ENCODE data around the gene RASAL3.

GRCh38 chr19:15452111-15453047 is 12.0 kb downstream of the RASAL3 start:
- no peak for TF ChIP-seq CTCF (IDR thresholded peaks at IDR 0.05)
- no peak for TF ChIP-seq POLR2A (IDR thresholded peaks at IDR 0.05; ENCODE audit: low read length)
- TF ChIP-seq, protein P1, sequence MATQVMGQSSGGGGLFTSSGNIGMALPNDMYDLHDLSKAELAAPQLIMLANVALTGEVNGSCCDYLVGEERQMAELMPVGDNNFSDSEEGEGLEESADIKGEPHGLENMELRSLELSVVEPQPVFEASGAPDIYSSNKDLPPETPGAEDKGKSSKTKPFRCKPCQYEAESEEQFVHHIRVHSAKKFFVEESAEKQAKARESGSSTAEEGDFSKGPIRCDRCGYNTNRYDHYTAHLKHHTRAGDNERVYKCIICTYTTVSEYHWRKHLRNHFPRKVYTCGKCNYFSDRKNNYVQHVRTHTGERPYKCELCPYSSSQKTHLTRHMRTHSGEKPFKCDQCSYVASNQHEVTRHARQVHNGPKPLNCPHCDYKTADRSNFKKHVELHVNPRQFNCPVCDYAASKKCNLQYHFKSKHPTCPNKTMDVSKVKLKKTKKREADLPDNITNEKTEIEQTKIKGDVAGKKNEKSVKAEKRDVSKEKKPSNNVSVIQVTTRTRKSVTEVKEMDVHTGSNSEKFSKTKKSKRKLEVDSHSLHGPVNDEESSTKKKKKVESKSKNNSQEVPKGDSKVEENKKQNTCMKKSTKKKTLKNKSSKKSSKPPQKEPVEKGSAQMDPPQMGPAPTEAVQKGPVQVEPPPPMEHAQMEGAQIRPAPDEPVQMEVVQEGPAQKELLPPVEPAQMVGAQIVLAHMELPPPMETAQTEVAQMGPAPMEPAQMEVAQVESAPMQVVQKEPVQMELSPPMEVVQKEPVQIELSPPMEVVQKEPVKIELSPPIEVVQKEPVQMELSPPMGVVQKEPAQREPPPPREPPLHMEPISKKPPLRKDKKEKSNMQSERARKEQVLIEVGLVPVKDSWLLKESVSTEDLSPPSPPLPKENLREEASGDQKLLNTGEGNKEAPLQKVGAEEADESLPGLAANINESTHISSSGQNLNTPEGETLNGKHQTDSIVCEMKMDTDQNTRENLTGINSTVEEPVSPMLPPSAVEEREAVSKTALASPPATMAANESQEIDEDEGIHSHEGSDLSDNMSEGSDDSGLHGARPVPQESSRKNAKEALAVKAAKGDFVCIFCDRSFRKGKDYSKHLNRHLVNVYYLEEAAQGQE (IDR thresholded peaks at IDR 0.05) = no peak
- TF ChIP-seq BHLHE40 (IDR thresholded peaks at IDR 0.05; ENCODE audit: low read depth, low read length) = no peak
